ENCODE results near the gene SUSD3. TPM values are rescaled to one million over a fixed set of nuclear protein-coding genes. Genes with fewer than 3 reads are reported as not detected.

Gene SUSD3
- total RNA-seq, 1 donor from 2014 or later, result not detected

DNA sequence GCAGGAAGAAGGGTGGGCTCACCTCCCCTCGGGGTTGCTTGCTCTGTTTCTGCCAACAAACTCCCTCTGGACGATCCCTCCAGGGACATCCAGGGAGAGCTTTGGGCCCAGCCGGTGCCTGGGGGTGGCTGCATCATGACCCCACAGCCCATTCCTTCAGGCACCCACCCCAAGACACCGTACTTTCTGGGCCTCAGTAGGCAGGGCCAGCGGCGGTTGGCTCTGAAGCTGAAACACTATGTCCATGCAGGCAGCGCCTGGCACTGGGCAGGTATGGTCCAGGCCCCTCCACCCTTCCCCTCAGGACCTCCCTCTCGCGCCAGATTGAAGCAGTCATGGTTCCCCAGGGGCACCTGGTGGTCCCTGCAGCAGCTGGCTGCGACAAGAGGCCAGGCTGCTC, 18.5 kb upstream of the SUSD3 start:
- Mint-ChIP-seq H3K36me3 (ENCODE audit: low read depth) (no peaks in the 10 kb centered on the region), H3K4me1 (ENCODE audit: low read depth) (no peaks in the 10 kb centered on the region), H3K27ac (ENCODE audit: unreplicated experiment) (no peak overlapping the region), H3K9me3 (ENCODE audit: low read depth) (peaks cover 2% of the 10 kb centered on the region), H3K4me3 (ENCODE audit: unreplicated experiment) (no peak overlapping the region), H3K27me3 (ENCODE audit: low read depth) (peaks cover 3% of the 10 kb centered on the region)
- no peak for DNase-seq (ENCODE audit: low spot score)
- TF ChIP-seq, protein P1, sequence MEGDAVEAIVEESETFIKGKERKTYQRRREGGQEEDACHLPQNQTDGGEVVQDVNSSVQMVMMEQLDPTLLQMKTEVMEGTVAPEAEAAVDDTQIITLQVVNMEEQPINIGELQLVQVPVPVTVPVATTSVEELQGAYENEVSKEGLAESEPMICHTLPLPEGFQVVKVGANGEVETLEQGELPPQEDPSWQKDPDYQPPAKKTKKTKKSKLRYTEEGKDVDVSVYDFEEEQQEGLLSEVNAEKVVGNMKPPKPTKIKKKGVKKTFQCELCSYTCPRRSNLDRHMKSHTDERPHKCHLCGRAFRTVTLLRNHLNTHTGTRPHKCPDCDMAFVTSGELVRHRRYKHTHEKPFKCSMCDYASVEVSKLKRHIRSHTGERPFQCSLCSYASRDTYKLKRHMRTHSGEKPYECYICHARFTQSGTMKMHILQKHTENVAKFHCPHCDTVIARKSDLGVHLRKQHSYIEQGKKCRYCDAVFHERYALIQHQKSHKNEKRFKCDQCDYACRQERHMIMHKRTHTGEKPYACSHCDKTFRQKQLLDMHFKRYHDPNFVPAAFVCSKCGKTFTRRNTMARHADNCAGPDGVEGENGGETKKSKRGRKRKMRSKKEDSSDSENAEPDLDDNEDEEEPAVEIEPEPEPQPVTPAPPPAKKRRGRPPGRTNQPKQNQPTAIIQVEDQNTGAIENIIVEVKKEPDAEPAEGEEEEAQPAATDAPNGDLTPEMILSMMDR (IDR thresholded peaks at IDR 0.05), result no peak

DNA sequence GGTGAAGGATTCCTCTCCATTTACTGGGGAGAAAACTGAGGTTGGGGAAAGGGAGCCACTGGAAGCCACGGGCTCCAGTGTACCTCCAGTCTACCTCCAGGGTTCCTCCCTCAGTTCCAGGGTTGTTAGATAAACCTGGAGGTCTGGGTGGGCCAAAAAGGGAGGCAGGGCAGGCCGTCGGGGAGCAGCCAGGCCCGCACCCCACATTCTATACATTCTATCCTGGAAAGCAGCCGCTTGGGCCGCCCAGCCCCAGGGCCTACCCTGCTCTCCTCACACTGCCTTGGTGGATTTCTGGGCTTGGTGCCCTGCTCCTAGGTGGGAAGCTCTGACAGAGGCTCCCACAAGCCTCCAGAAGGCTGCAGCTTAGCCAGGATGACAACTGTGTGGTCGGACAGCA, 18.1 kb upstream of the SUSD3 start:
- Mint-ChIP-seq H3K27me3 (ENCODE audit: low read depth) (peaks cover 3% of the 10 kb centered on the region), H3K4me3 (ENCODE audit: unreplicated experiment) (no peak overlapping the region), H3K9me3 (ENCODE audit: low read depth) (peaks cover 3% of the 10 kb centered on the region), H3K4me1 (ENCODE audit: low read depth) (no peaks in the 10 kb centered on the region), H3K27ac (ENCODE audit: unreplicated experiment) (no peak overlapping the region), H3K36me3 (ENCODE audit: low read depth) (no peaks in the 10 kb centered on the region)
- DNase-seq (ENCODE audit: low spot score), result no peak
- TF ChIP-seq, protein P1 (IDR thresholded peaks at IDR 0.05), result no peak

DNA sequence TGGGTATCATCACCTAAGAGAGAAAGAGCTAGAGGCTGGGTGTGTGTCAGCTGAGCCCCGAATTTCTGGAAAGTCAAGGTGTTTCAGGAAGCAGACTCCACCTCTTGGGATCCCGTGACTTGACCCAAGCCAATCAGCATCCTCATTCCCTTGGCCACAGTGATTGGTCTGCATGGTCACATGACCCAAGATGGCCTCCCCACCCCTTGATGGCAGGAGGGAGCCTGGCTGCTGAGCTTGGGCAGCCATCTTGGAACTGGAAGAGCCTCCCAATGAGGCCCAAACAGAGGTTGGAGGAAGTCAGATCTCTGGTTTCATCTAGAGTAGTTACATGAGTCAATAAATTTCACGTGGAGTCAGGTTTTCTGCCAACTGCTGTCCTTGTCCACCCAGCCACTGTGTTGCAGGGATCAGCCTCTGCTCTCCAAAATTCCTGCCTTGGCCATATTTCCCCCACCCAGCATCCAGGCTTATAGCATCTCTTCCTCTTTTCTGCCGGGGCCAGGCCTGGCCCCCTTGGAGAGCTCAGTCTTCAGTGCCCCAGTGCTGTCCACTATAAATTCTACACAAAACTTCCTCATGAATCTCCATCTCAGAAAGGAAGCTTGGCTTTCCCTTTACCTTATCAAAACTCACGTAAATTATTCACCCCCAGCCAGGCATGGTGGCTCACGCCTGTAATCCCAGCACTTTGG, 17.2 kb upstream of the SUSD3 start:
- peaks cover 3% of the 10 kb centered on the region for H3K27me3 Mint-ChIP-seq (ENCODE audit: low read depth)
- TF ChIP-seq, protein P1 (IDR thresholded peaks at IDR 0.05), result no peak
- DNase-seq (ENCODE audit: low spot score), result no peak
- no peak overlapping the region for H3K4me3 Mint-ChIP-seq (ENCODE audit: unreplicated experiment)
- no peak overlapping the region for H3K27ac Mint-ChIP-seq (ENCODE audit: unreplicated experiment)
- H3K36me3 Mint-ChIP-seq (ENCODE audit: low read depth), result peaks cover 2% of the 10 kb centered on the region
- no peaks in the 10 kb centered on the region for H3K4me1 Mint-ChIP-seq (ENCODE audit: low read depth)
- H3K9me3 Mint-ChIP-seq (ENCODE audit: low read depth), result peaks cover 7% of the 10 kb centered on the region

DNA sequence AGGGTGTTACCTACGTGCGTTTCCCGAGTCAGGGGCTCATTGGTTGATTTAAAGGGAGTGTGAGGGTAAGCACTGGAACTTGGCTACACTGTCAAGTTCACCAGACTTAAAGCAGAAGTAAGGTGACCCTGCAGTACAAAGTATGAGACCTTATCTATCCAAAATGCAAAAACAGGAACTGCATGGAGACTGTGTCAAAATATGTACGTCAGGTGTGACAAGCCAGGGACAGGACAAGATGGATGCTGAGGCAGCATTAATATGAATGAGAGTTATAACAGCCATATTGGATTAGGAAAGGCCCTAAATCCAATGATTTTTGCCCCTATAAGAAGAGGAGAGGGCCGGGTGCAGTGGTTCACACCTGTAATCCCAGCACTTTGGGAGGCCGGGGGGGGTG, 15.4 kb upstream of the SUSD3 start:
- Mint-ChIP-seq H3K4me1 (ENCODE audit: low read depth) (no peaks in the 10 kb centered on the region), H3K9me3 (ENCODE audit: low read depth) (peaks cover 7% of the 10 kb centered on the region), H3K27me3 (ENCODE audit: low read depth) (peaks cover 3% of the 10 kb centered on the region), H3K36me3 (ENCODE audit: low read depth) (peaks cover 2% of the 10 kb centered on the region), H3K4me3 (ENCODE audit: unreplicated experiment) (no peak overlapping the region), H3K27ac (ENCODE audit: unreplicated experiment) (no peak overlapping the region)
- TF ChIP-seq, protein P1 (IDR thresholded peaks at IDR 0.05), result no peak
- no peak for DNase-seq (ENCODE audit: low spot score)

DNA sequence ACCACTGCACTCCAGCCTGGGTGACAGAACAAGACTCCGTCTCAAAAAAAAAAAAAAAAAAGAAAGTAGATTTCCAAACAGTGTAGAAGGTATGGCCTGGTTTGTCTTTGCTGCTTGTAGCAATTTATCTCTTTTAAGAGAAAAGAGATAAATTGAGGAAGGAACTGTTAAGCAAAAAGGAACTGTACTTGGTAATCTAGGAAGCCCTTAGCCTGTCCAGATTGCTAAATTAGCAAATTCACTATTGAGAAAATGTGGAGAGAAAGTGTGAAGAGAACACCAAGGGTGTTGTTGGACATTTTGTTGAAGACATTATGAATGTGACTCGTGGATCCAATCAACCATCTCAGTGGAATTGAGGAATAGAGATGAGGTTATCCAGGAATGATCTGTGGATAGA, 13.0 kb upstream of the SUSD3 start:
- Mint-ChIP-seq H3K27me3 (ENCODE audit: low read depth) (peaks cover 4% of the 10 kb centered on the region), H3K9me3 (ENCODE audit: low read depth) (peaks cover 7% of the 10 kb centered on the region), H3K4me3 (ENCODE audit: unreplicated experiment) (no peak overlapping the region), H3K4me1 (ENCODE audit: low read depth) (no peaks in the 10 kb centered on the region), H3K36me3 (ENCODE audit: low read depth) (peaks cover 2% of the 10 kb centered on the region), H3K27ac (ENCODE audit: unreplicated experiment) (no peak overlapping the region)
- no peak for DNase-seq (ENCODE audit: low spot score)
- TF ChIP-seq, protein P1 (IDR thresholded peaks at IDR 0.05), result no peak
